Fibroblast of lung (primary cell): ENCODE data around the gene NPC2.

Experiments used
- EZH2 ChIP-seq: IDR thresholded peaks from 2 replicates; pipeline ENCODE4 v1.5.1; 2012; ENCODE audit warnings: low read length, control low read depth, mild to moderate bottlenecking; ENCODE audit errors: missing control alignments
- TF ChIP-seq, protein P1 (sequence below), 2 donors: IDR thresholded peaks in 1 of 2; conservative IDR thresholded peaks in 1 of 2; 1 replicate in 1 of 2; 2 replicates in 1 of 2; pipeline ENCODE4 v1.5.1; 2011 to 2012; ENCODE audit warnings: low read length in 2 of 2, control low read depth in 1 of 2, inconsistent platforms in 1 of 2, low read depth in 1 of 2, mild to moderate bottlenecking in 1 of 2

DNA sequence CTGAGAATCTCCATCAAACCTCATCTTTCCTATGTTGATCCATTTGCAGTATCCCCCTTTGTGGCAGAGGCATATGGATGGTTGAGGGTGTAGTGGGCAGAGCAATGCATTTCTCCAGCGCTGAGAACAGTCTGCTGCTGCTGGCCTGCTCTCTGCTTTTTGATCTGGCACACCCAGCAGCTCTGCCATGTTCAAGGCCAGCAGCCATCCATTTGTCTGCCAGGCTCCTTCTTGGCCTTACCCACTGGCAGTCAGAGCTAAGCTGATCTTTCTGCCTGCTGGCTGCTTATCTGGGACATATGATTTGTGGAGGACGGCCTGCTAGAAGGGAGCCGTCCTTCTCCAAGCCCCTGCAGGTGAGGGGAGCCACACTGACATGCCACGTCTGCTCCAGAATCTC lies 17.0 kb downstream of the NPC2 start:
- TF ChIP-seq, protein P1, sequence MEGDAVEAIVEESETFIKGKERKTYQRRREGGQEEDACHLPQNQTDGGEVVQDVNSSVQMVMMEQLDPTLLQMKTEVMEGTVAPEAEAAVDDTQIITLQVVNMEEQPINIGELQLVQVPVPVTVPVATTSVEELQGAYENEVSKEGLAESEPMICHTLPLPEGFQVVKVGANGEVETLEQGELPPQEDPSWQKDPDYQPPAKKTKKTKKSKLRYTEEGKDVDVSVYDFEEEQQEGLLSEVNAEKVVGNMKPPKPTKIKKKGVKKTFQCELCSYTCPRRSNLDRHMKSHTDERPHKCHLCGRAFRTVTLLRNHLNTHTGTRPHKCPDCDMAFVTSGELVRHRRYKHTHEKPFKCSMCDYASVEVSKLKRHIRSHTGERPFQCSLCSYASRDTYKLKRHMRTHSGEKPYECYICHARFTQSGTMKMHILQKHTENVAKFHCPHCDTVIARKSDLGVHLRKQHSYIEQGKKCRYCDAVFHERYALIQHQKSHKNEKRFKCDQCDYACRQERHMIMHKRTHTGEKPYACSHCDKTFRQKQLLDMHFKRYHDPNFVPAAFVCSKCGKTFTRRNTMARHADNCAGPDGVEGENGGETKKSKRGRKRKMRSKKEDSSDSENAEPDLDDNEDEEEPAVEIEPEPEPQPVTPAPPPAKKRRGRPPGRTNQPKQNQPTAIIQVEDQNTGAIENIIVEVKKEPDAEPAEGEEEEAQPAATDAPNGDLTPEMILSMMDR (conservative IDR thresholded peaks at IDR 0.05 in 1 of 2, IDR thresholded peaks at IDR 0.05 in 1 of 2; ENCODE audit: low read depth in 1 of 2, low read length in 2 of 2) = no peak
- no peak for TF ChIP-seq EZH2
